ENCODE data around the gene ALOX5.

DNA sequence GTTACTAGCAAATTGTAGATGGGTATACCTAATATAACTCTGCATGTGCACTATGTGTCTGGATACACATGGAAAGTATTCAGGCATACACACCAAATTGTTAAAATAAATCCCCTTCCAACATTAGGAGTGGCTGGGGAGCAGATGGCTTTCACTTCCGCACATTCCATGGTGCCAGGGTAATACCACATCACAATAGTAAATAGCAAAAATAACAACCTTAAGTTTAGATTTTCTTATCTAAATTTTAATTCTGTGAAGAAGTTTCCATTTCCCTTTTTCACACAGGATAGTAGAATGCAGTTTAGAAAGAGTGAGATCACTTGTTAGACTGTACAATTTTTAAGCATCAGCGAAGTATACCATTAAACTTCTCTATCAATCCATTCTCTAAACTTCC is 5.8 kb upstream of the ALOX5 start:
- TF ChIP-seq EZH2 (IDR thresholded peaks at IDR 0.05; ENCODE audit: low read depth, unreplicated experiment) (no peak), EZH2phosphoT487 (IDR thresholded peaks at IDR 0.05; ENCODE audit: unreplicated experiment) (no peak), ZNF331 (CRISPR knock-in tag; IDR thresholded peaks at IDR 0.05; ENCODE audit: low read depth) (no peak), ZNF114 (CRISPR knock-in tag; IDR thresholded peaks at IDR 0.05) (no peak)
- TF ChIP-seq, protein P1, sequence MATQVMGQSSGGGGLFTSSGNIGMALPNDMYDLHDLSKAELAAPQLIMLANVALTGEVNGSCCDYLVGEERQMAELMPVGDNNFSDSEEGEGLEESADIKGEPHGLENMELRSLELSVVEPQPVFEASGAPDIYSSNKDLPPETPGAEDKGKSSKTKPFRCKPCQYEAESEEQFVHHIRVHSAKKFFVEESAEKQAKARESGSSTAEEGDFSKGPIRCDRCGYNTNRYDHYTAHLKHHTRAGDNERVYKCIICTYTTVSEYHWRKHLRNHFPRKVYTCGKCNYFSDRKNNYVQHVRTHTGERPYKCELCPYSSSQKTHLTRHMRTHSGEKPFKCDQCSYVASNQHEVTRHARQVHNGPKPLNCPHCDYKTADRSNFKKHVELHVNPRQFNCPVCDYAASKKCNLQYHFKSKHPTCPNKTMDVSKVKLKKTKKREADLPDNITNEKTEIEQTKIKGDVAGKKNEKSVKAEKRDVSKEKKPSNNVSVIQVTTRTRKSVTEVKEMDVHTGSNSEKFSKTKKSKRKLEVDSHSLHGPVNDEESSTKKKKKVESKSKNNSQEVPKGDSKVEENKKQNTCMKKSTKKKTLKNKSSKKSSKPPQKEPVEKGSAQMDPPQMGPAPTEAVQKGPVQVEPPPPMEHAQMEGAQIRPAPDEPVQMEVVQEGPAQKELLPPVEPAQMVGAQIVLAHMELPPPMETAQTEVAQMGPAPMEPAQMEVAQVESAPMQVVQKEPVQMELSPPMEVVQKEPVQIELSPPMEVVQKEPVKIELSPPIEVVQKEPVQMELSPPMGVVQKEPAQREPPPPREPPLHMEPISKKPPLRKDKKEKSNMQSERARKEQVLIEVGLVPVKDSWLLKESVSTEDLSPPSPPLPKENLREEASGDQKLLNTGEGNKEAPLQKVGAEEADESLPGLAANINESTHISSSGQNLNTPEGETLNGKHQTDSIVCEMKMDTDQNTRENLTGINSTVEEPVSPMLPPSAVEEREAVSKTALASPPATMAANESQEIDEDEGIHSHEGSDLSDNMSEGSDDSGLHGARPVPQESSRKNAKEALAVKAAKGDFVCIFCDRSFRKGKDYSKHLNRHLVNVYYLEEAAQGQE (IDR thresholded peaks at IDR 0.05; ENCODE audit: unreplicated experiment) = no peak

Data from GM23338 (cell line).